ENCODE results near the gene CLASP1.

GRCh38 chr2:121388371-121388770 is 260.9 kb downstream of the CLASP1 start:
- TF ChIP-seq CTCF (IDR thresholded peaks at IDR 0.05), result no peak
- no peak for TF ChIP-seq POLR2A (IDR thresholded peaks at IDR 0.05)

Measured in stomach (tissue), 4 donors.